Activated CD4-positive, alpha-beta memory T cell treated with anti-CD3 and anti-CD28 coated beads, Interleukin-2, amount 10 ng/mL, durations not matched to agents 7 days and 5 days (primary cell): ENCODE data around the gene ZBTB44. TPM values are rescaled to one million over a fixed set of nuclear protein-coding genes. Genes with fewer than 3 reads are reported as not detected.
"Not testable (repeated sequence)": the region's sequence is repeated elsewhere in the genome, so short reads cannot be mapped to it uniquely, and the experiment has no call there.

ENCODE experiments used
- CTCF ChIA-PET: fragments of 350-600 bp; sonication (Branson Sonifier 250); formaldehyde crosslinking; loops from one replicate; lab custom pipeline; 2021; ENCODE audit warnings: antibody characterized with exemption, inconsistent platforms; lab: Charles Lee
- POLR2A ChIA-PET: fragments of 350-600 bp; sonication (Branson Sonifier 250); formaldehyde crosslinking; loops from one replicate; lab custom pipeline; 2021; ENCODE audit warnings: antibody characterized with exemption; lab: Charles Lee
- DNase-seq: peaks from one replicate; pipeline ENCODE4 v3.0.0-alpha.2; 2020
- H3K27ac Mint-ChIP-seq: one replicate; pipeline ENCODE4 v1.8.0; 2021; ENCODE audit warnings: mild to moderate bottlenecking, mixed read lengths
- H3K27me3 Mint-ChIP-seq: one replicate; pipeline ENCODE4 v1.8.0; 2021; ENCODE audit warnings: mixed read lengths
- H3K36me3 Mint-ChIP-seq: one replicate; pipeline ENCODE4 v1.8.0; 2021; ENCODE audit warnings: low read depth, mixed read lengths
- H3K4me1 Mint-ChIP-seq: one replicate; pipeline ENCODE4 v1.8.0; 2021; ENCODE audit warnings: mixed read lengths
- H3K4me3 Mint-ChIP-seq: one replicate; pipeline ENCODE4 v1.8.0; 2021; ENCODE audit warnings: mild to moderate bottlenecking, mixed read lengths
- H3K9me3 Mint-ChIP-seq: one replicate; pipeline ENCODE4 v1.8.0; 2021; ENCODE audit warnings: mixed read lengths
- total RNA-seq, 2 experiments: library from RNA; stranded (reverse); gene quantifications; one replicate each; pipeline ENCODE4 v1.2.3, GENCODE V29; 2021

Gene ZBTB44
- total RNA-seq, 2 experiments from 2014 or later = 51.2 to 51.7 TPM

- no peak for DNase-seq
- Mint-ChIP-seq H3K27ac (no peak overlapping the region), H3K36me3 (peaks cover 63% of the 10 kb centered on the region), H3K27me3 (no peaks in the 10 kb centered on the region), H3K4me3 (no peak overlapping the region), H3K9me3 (peaks cover 5% of the 10 kb centered on the region), H3K4me1 (peaks cover 14% of the 10 kb centered on the region)
- ChIA-PET POLR2A (no interaction called here), CTCF (interaction anchor here (0.7 kb wide), 1 partner anchor 980 kb away, joined by 3 read pairs; no protein-coding TSS in a partner anchor)
Measured at GRCh38 chr11:130262424-130262823, 52.3 kb downstream of the ZBTB44 start.

GRCh38 chr11:130261571-130261970 lies 53.1 kb downstream of the ZBTB44 start:
- ChIA-PET POLR2A (no interaction called here), CTCF (no interaction called here)
- peaks cover 70% of the 10 kb centered on the region for H3K36me3 Mint-ChIP-seq
- H3K4me3 Mint-ChIP-seq = no peak overlapping the region
- H3K4me1 Mint-ChIP-seq = peaks cover 14% of the 10 kb centered on the region
- peaks cover 6% of the 10 kb centered on the region for H3K9me3 Mint-ChIP-seq
- no peak overlapping the region for H3K27ac Mint-ChIP-seq
- no peaks in the 10 kb centered on the region for H3K27me3 Mint-ChIP-seq
- no peak for DNase-seq

- H3K36me3 Mint-ChIP-seq = peaks cover 72% of the 10 kb centered on the region
- H3K4me1 Mint-ChIP-seq = peaks cover 12% of the 10 kb centered on the region
- no peak for DNase-seq
- H3K4me3 Mint-ChIP-seq = no peak overlapping the region
- ChIA-PET POLR2A (no interaction called here), CTCF (no interaction called here)
- peaks cover 11% of the 10 kb centered on the region for H3K9me3 Mint-ChIP-seq
- no peaks in the 10 kb centered on the region for H3K27me3 Mint-ChIP-seq
- H3K27ac Mint-ChIP-seq = no peak overlapping the region
Measured at GRCh38 chr11:130260742-130261141, 54.0 kb downstream of the ZBTB44 start.

GRCh38 chr11:130260080-130260627 lies 54.6 kb downstream of the ZBTB44 start:
- POLR2A ChIA-PET = no interaction called here
- no peak for DNase-seq

GRCh38 chr11:130251763-130252162 lies 63.0 kb downstream of the ZBTB44 start:
- H3K27me3 Mint-ChIP-seq, H3K4me3 Mint-ChIP-seq, CTCF ChIA-PET, DNase-seq, H3K27ac Mint-ChIP-seq, POLR2A ChIA-PET: not testable (repeated sequence)
- H3K4me1 Mint-ChIP-seq = peaks cover 16% of the 10 kb centered on the region
- peaks cover 61% of the 10 kb centered on the region for H3K36me3 Mint-ChIP-seq
- peaks cover 21% of the 10 kb centered on the region for H3K9me3 Mint-ChIP-seq

More at GRCh38 chr11:130260080-130260627, 54.6 kb downstream of the ZBTB44 start:
- peaks cover 8% of the 10 kb centered on the region for H3K4me1 Mint-ChIP-seq
- peaks cover 14% of the 10 kb centered on the region for H3K9me3 Mint-ChIP-seq
- H3K36me3 Mint-ChIP-seq = peaks cover 74% of the 10 kb centered on the region
- no peaks in the 10 kb centered on the region for H3K27me3 Mint-ChIP-seq
- H3K4me3 Mint-ChIP-seq = no peak overlapping the region
- H3K27ac Mint-ChIP-seq = no peak overlapping the region
- CTCF ChIA-PET = no interaction called here

- POLR2A ChIA-PET, H3K4me3 Mint-ChIP-seq, H3K27ac Mint-ChIP-seq, H3K27me3 Mint-ChIP-seq, DNase-seq, H3K9me3 Mint-ChIP-seq: not testable (repeated sequence)
- Mint-ChIP-seq H3K4me1 (peaks cover 28% of the 10 kb centered on the region), H3K36me3 (peaks cover 57% of the 10 kb centered on the region)
- CTCF ChIA-PET = interaction anchor here (0.8 kb wide), 1 partner anchor 14 kb away, joined by 3 read pairs; no protein-coding TSS in a partner anchor
Measured at GRCh38 chr11:130249929-130250328, 64.8 kb downstream of the ZBTB44 start.

- ChIA-PET CTCF (interaction anchor here (0.8 kb wide), 1 partner anchor 13 kb away, joined by 3 read pairs; no protein-coding TSS in a partner anchor), POLR2A (no interaction called here)
- H3K4me1 Mint-ChIP-seq = peaks cover 29% of the 10 kb centered on the region
- no peak overlapping the region for H3K27ac Mint-ChIP-seq
- H3K9me3 Mint-ChIP-seq = peaks cover 9% of the 10 kb centered on the region
- no peaks in the 10 kb centered on the region for H3K27me3 Mint-ChIP-seq
- H3K4me3 Mint-ChIP-seq = no peak overlapping the region
- H3K36me3 Mint-ChIP-seq = peaks cover 54% of the 10 kb centered on the region
- DNase-seq = no peak
Measured at GRCh38 chr11:130249371-130249770, 65.3 kb downstream of the ZBTB44 start.

- no peak overlapping the region for H3K27ac Mint-ChIP-seq
- H3K9me3 Mint-ChIP-seq = peaks cover 6% of the 10 kb centered on the region
- DNase-seq = no peak
- ChIA-PET CTCF (no interaction called here), POLR2A (no interaction called here)
- peaks cover 44% of the 10 kb centered on the region for H3K36me3 Mint-ChIP-seq
- no peaks in the 10 kb centered on the region for H3K27me3 Mint-ChIP-seq
- peaks cover 37% of the 10 kb centered on the region for H3K4me1 Mint-ChIP-seq
- no peak overlapping the region for H3K4me3 Mint-ChIP-seq
Measured at GRCh38 chr11:130247319-130247718, 67.4 kb downstream of the ZBTB44 start.

- DNase-seq = no peak
- H3K4me1 Mint-ChIP-seq = peaks cover 37% of the 10 kb centered on the region
- peaks cover 3% of the 10 kb centered on the region for H3K9me3 Mint-ChIP-seq
- peaks cover 38% of the 10 kb centered on the region for H3K36me3 Mint-ChIP-seq
- H3K27ac Mint-ChIP-seq = no peak overlapping the region
- no peak overlapping the region for H3K4me3 Mint-ChIP-seq
- no peaks in the 10 kb centered on the region for H3K27me3 Mint-ChIP-seq
- POLR2A ChIA-PET = no interaction called here
- CTCF ChIA-PET = no interaction called here
Measured at GRCh38 chr11:130246738-130247137, 68.0 kb downstream of the ZBTB44 start.

GRCh38 chr11:130246270-130246669 lies 68.4 kb downstream of the ZBTB44 start:
- no peak overlapping the region for H3K4me3 Mint-ChIP-seq
- peaks cover 36% of the 10 kb centered on the region for H3K36me3 Mint-ChIP-seq
- CTCF ChIA-PET = no interaction called here
- DNase-seq = no peak
- peaks cover 37% of the 10 kb centered on the region for H3K4me1 Mint-ChIP-seq
- H3K27me3 Mint-ChIP-seq = no peaks in the 10 kb centered on the region
- POLR2A ChIA-PET = no interaction called here
- H3K27ac Mint-ChIP-seq = no peak overlapping the region
- H3K9me3 Mint-ChIP-seq = peaks cover 2% of the 10 kb centered on the region

- H3K36me3 Mint-ChIP-seq = peaks cover 27% of the 10 kb centered on the region
- H3K4me3 Mint-ChIP-seq, H3K27me3 Mint-ChIP-seq, POLR2A ChIA-PET, H3K27ac Mint-ChIP-seq, DNase-seq, CTCF ChIA-PET, H3K9me3 Mint-ChIP-seq: not testable (repeated sequence)
- H3K4me1 Mint-ChIP-seq = peaks cover 37% of the 10 kb centered on the region
Measured at GRCh38 chr11:130245375-130245774, 69.3 kb downstream of the ZBTB44 start.

GRCh38 chr11:130244848-130245247 lies 69.9 kb downstream of the ZBTB44 start:
- no peak overlapping the region for H3K4me3 Mint-ChIP-seq
- no peak for DNase-seq
- H3K36me3 Mint-ChIP-seq = peaks cover 26% of the 10 kb centered on the region
- no peaks in the 10 kb centered on the region for H3K9me3 Mint-ChIP-seq
- ChIA-PET POLR2A (no interaction called here), CTCF (interaction anchor here (1.0 kb wide), 2 partner anchors 25 to 97 kb away, joined by 3 read pairs; no protein-coding TSS in a partner anchor)
- no peaks in the 10 kb centered on the region for H3K27me3 Mint-ChIP-seq
- no peak overlapping the region for H3K27ac Mint-ChIP-seq
- peaks cover 37% of the 10 kb centered on the region for H3K4me1 Mint-ChIP-seq

GRCh38 chr11:130243816-130244215 lies 70.9 kb downstream of the ZBTB44 start:
- H3K36me3 Mint-ChIP-seq = peaks cover 30% of the 10 kb centered on the region
- peaks cover 35% of the 10 kb centered on the region for H3K4me1 Mint-ChIP-seq
- CTCF ChIA-PET = interaction anchor here (0.7 to 1.0 kb wide), 3 partner anchors 26 to 619 kb away, joined by 3 read pairs; no protein-coding TSS in a partner anchor
- peak overlapping the region; percentile 67 for H3K27ac Mint-ChIP-seq
- H3K4me3 Mint-ChIP-seq = peak overlapping the region; percentile 38
- no peak for DNase-seq
- no peaks in the 10 kb centered on the region for H3K9me3 Mint-ChIP-seq
- POLR2A ChIA-PET = interaction anchor here (0.6 to 1.5 kb wide), 5 partner anchors 31 to 672 kb away, joined by 3 to 4 read pairs (median 3); partner anchors contain the start of genes PRDM10 and ZBTB44
- no peaks in the 10 kb centered on the region for H3K27me3 Mint-ChIP-seq

GRCh38 chr11:130241713-130242112 lies 73.0 kb downstream of the ZBTB44 start:
- H3K4me1 Mint-ChIP-seq = peaks cover 25% of the 10 kb centered on the region
- no peak for DNase-seq
- no peaks in the 10 kb centered on the region for H3K9me3 Mint-ChIP-seq
- ChIA-PET CTCF (no interaction called here), POLR2A (no interaction called here)
- no peaks in the 10 kb centered on the region for H3K27me3 Mint-ChIP-seq
- no peak overlapping the region for H3K27ac Mint-ChIP-seq
- peaks cover 37% of the 10 kb centered on the region for H3K36me3 Mint-ChIP-seq
- no peak overlapping the region for H3K4me3 Mint-ChIP-seq
